ENCODE measurements around the gene PI16.
"Not testable (repeated sequence)": the region's sequence is repeated elsewhere in the genome, so short reads cannot be mapped to it uniquely, and the experiment has no call there.

- not testable (repeated sequence) for TF ChIP-seq CTCF, POLR2A (IDR thresholded peaks at IDR 0.05)
These were observed 13.0 kb upstream of the PI16 start for GRCh38 chr6:36941561-36941960.

Data from esophagus squamous epithelium (tissue), 4 donors.